AG04449 (cell line): Measurements from ENCODE around the gene KIAA0825.

Source experiments
- CTCF ChIA-PET: fragments of 350-600 bp; formaldehyde crosslinking; extraction: SDS; loops from one replicate; lab custom pipeline; 2021; ENCODE audit warnings: antibody characterized with exemption; lab: Yijun Ruan, JAX
- POLR2A ChIA-PET: fragments of 400-600, 350-600 bp; formaldehyde crosslinking; extraction: SDS; loops from one replicate; lab custom pipeline; 2020; ENCODE audit warnings: antibody characterized with exemption, inconsistent platforms; lab: Yijun Ruan, JAX
- DNase-seq: peaks from one replicate; pipeline ENCODE4 v3.0.0-alpha.2; 2010; ENCODE audit warnings: low read depth, low spot score
- H3K4me3 ChIP-seq: 2 replicates; pipeline ENCODE4 v1.5.1; 2011; ENCODE audit warnings: low read depth, mild to moderate bottlenecking, control low read depth, low read length
- CTCF ChIP-seq: IDR thresholded peaks from one replicate; pipeline ENCODE4 v1.5.1; 2011; ENCODE audit warnings: mild to moderate bottlenecking, moderate library complexity, low read length, control low read depth, inconsistent platforms; ENCODE audit not compliant: insufficient read depth; ENCODE audit errors: missing control alignments

The KIAA0825 gene

GRCh38 chr5:94431696-94432095 is 186.7 kb downstream of the KIAA0825 start:
- DNase-seq: no peak
- H3K4me3 ChIP-seq: no peak overlapping the region
- TF ChIP-seq CTCF: no peak
- ChIA-PET CTCF (no interaction called here), POLR2A (no interaction called here)

GRCh38 chr5:94429566-94429965 is 188.8 kb downstream of the KIAA0825 start:
- ChIA-PET POLR2A (no interaction called here), CTCF (no interaction called here)
- DNase-seq: no peak
- no peak overlapping the region for H3K4me3 ChIP-seq
- TF ChIP-seq CTCF: no peak

- TF ChIP-seq CTCF: no peak
- ChIA-PET CTCF (no interaction called here), POLR2A (no interaction called here)
- DNase-seq: no peak
- no peak overlapping the region for H3K4me3 ChIP-seq
These were observed 193.0 kb downstream of the KIAA0825 start for GRCh38 chr5:94425396-94425795.

- ChIA-PET POLR2A (no interaction called here), CTCF (no interaction called here)
- no peak for DNase-seq
- TF ChIP-seq CTCF: no peak
- H3K4me3 ChIP-seq: no peak overlapping the region
These were observed 195.0 kb downstream of the KIAA0825 start for GRCh38 chr5:94423411-94423810.

- CTCF ChIA-PET: no interaction called here
- TF ChIP-seq CTCF: no peak
- no peak for DNase-seq
- no peak overlapping the region for H3K4me3 ChIP-seq
- POLR2A ChIA-PET: no interaction called here
These were observed 195.6 kb downstream of the KIAA0825 start for GRCh38 chr5:94422812-94423211.

GRCh38 chr5:94420885-94421284 is 197.5 kb downstream of the KIAA0825 start:
- DNase-seq: no peak

More at GRCh38 chr5:94420885-94421284, 197.5 kb downstream of the KIAA0825 start:
- no peak for TF ChIP-seq CTCF
- ChIA-PET CTCF (no interaction called here), POLR2A (no interaction called here)
- H3K4me3 ChIP-seq: no peak overlapping the region
